GM12875 (cell line): ENCODE results near the gene SCAMP4.

ENCODE experiments used
- H3K4me3 ChIP-seq: one replicate; pipeline ENCODE4 v1.5.1; 2011; ENCODE audit warnings: low read depth, low read length, control low read depth
- TF ChIP-seq, protein P1 (sequence below): IDR thresholded peaks from 2 replicates; pipeline ENCODE4 v1.5.1; 2011; ENCODE audit warnings: low read depth, mild to moderate bottlenecking, control low read depth, inconsistent platforms, low read length, moderate library complexity, borderline replicate concordance; ENCODE audit not compliant: insufficient read depth

The SCAMP4 gene

GRCh38 chr19:1968279-1969175, 63.3 kb downstream of the SCAMP4 start:
- TF ChIP-seq, protein P1, sequence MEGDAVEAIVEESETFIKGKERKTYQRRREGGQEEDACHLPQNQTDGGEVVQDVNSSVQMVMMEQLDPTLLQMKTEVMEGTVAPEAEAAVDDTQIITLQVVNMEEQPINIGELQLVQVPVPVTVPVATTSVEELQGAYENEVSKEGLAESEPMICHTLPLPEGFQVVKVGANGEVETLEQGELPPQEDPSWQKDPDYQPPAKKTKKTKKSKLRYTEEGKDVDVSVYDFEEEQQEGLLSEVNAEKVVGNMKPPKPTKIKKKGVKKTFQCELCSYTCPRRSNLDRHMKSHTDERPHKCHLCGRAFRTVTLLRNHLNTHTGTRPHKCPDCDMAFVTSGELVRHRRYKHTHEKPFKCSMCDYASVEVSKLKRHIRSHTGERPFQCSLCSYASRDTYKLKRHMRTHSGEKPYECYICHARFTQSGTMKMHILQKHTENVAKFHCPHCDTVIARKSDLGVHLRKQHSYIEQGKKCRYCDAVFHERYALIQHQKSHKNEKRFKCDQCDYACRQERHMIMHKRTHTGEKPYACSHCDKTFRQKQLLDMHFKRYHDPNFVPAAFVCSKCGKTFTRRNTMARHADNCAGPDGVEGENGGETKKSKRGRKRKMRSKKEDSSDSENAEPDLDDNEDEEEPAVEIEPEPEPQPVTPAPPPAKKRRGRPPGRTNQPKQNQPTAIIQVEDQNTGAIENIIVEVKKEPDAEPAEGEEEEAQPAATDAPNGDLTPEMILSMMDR = no peak
- H3K4me3 ChIP-seq = no peak overlapping the region

GRCh38 chr19:1969176-1970002, 64.2 kb downstream of the SCAMP4 start:
- TF ChIP-seq, protein P1 = no peak
- H3K4me3 ChIP-seq = no peak overlapping the region

- TF ChIP-seq, protein P1 = no peak
Measured at GRCh38 chr19:1970003-1970805, 65.0 kb downstream of the SCAMP4 start.

DNA sequence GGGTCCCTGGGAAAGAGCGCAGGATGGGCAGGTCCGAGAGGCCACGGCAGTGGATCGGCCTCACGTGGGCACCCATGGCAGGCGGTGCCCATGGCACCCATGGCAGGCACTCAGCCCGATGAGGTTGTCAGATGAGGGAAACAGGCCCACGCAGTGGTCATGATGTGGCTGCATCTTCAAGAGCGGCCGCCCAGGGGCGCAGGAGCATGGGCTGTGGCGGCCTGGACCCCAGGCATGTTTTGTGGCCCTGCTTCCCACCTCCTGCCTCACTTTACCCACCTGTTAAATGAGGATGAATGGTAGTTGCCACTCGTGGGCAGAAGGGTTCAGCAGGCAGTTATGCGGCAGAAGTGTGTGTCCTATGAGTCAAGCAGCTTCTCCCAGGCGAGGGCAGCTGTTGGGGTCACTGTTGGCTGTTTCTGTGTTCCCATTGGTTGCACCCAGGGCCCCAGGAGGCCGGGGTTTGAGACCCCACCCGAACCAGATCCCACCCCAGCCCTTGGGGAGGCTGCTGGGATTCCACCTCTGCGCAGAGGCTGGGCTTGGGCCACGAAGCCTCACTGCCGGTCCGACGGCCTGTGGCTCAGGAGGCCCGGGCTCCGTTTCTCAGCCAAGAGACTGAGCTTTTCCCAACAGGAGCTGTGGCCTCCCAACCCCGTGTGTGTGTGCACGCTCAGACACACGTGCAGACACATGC, 65.8 kb downstream of the SCAMP4 start:
- no peak overlapping the region for H3K4me3 ChIP-seq
- TF ChIP-seq, protein P1 = no peak

More at GRCh38 chr19:1970003-1970805, 65.0 kb downstream of the SCAMP4 start:
- no peak overlapping the region for H3K4me3 ChIP-seq

DNA sequence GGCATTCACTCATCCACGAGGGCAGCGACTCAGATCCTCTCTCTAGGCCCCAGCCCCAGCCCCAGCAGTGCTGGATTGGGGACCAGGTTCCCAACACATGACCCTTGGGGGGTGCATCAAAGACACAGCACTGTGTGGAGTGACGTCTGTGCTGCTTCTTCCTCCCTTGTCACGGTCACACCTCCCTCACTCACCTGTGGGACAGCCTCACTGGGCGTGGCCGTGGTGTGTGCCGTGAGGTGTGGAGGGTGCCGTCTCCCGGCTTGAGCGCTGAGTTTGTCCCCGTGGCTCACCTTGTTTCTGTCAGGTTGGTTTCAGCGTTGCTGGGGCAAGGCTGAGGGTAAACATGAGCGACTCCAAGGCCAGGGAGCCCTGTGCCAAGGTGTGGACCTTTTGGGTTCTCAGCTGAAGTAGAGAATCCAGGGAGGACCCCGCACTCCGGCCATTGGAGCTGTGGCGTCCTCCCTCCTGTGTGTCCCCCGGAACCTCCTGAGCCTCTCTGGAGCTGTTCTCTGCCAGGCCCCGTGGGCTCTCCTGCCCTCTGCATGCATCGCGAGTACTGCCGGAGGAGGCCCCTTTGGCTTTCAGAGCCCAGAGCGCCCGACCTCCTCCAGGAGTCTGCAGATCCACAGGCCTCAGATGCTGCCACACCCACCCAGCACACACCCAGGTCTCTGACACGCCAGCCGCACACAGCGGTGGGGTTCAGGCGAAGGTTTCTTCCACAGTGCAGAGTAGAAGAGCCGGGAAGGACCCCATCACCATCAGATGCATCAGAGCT, 69.4 kb downstream of the SCAMP4 start:
- TF ChIP-seq, protein P1 = no peak
- no peak overlapping the region for H3K4me3 ChIP-seq

GRCh38 chr19:1975162-1975480, 69.9 kb downstream of the SCAMP4 start:
- no peak overlapping the region for H3K4me3 ChIP-seq
- TF ChIP-seq, protein P1 = no peak
